LNCaP clone FGC (cell line): Measurements from ENCODE around the gene C3orf49.

ENCODE experiments used
- DNase-seq: peaks from one replicate; pipeline ENCODE4 v3.0.0-alpha.2; 2011; ENCODE audit warnings: low read depth
- H3K4me3 ChIP-seq: 2 replicates; pipeline ENCODE4 v1.5.1; 2011; ENCODE audit warnings: mild to moderate bottlenecking, low read depth, low read length, control low read depth
- CTCF ChIP-seq: IDR thresholded peaks from 2 replicates; pipeline ENCODE4 v1.5.1; 2012; ENCODE audit warnings: mild to moderate bottlenecking; ENCODE audit not compliant: control insufficient read depth, insufficient read depth; ENCODE audit errors: extremely low read depth

Gene C3orf49

GRCh38 chr3:63818282-63819150, 583 bp upstream of the C3orf49 start:
- peak; percentile 14 for DNase-seq
- TF ChIP-seq CTCF, result peak; percentile 94

DNA sequence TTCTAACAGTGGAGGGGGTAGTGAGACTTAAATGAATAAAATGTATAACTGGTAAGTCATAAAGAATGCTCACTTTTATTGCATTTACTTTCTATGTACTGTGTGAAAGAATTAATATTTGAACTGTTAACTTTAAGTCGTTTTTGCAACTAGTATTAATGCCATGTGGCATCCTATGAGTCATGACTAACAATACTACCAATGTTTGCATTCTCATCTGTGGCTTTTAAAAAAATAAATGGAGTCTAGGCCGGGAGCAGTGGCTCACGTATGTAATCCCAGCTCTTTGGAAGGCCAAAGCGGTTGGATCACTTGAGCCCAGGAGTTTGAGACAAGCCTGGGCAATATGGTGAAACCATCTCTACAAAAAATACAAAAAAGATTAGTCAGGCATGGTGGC, 5.2 kb downstream of the C3orf49 start:
- TF ChIP-seq CTCF, result no peak
- no peak for DNase-seq
- H3K4me3 ChIP-seq, result no peak overlapping the region

More at GRCh38 chr3:63818282-63819150, 583 bp upstream of the C3orf49 start:
- no peak overlapping the region for H3K4me3 ChIP-seq

DNA sequence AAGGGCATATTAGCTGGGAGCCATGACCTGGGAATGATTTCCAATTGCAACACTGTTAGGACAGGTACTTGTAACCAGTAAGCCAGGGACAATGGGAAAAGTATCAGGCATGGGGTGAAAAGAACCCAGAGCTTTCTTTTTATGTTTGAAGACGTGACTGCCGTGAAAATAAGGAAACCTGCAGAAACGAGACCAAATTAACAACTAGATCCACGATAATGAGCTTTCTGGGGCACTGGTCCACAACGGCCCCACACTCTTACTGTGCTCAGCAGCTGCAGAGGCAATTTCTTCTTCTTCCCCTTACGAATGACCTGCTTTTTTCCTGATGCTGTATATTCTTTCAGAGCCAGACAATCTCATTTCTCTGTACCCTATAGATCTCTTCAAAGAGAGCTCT, 11.4 kb downstream of the C3orf49 start:
- TF ChIP-seq CTCF, result no peak
- no peak overlapping the region for H3K4me3 ChIP-seq
- no peak for DNase-seq

- DNase-seq, result no peak
- H3K4me3 ChIP-seq, result no peak overlapping the region
- no peak for TF ChIP-seq CTCF
Measured at GRCh38 chr3:63832395-63832794, 13.3 kb downstream of the C3orf49 start.

DNA sequence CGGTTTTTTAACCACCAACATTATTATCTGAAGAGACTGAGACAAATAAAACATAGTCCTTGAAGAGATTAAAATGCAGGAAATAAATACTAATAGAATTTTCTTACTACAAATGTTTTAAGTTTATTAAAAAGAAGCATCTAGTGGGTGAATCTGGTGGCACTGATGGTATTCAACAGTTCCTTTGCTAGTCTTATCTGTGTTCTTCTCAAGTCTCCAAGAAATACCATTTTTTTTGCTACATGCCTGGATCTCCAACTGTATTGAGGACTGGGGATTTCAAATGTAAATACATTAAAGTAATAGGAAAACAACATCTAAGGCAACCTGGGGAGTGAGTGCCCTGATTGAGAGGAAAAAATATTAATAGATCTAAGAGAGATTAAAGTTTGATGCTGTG, 22.6 kb downstream of the C3orf49 start:
- H3K4me3 ChIP-seq, result no peak overlapping the region
- no peak for TF ChIP-seq CTCF
- DNase-seq, result no peak

GRCh38 chr3:63842127-63842526, 23.0 kb downstream of the C3orf49 start:
- no peak for TF ChIP-seq CTCF
- no peak for DNase-seq
- H3K4me3 ChIP-seq, result no peak overlapping the region

DNA sequence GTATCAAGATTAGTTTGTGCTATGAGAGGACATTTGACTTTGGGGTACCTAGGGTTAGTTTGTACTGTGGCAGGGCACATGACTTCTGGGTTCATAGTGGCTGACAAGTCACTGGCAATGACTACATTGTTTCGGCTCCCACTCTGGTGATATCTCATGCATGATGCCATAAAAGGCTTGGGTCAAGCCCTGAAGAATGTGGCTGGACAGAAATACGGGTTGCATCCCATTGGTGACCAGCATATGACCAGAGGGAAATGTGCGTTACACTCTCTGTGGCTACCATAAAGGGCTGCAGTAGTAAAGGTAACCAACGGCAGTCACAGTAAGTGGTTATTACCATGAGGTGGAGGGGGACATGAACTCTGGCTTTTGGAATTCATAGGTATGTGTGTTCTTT, 26.1 kb downstream of the C3orf49 start:
- no peak for TF ChIP-seq CTCF
- DNase-seq, result no peak
- no peak overlapping the region for H3K4me3 ChIP-seq
